ENCODE data around the gene ELAC2. TPM values are rescaled to one million over a fixed set of nuclear protein-coding genes. Genes with fewer than 3 reads are reported as not detected.
"Not testable (repeated sequence)": the region's sequence is repeated elsewhere in the genome, so short reads cannot be mapped to it uniquely, and the experiment has no call there.

ELAC2 gene
- total RNA-seq, 2 donors from 2014 or later, result 65.3 to 77.5 TPM

- no peaks in the 10 kb centered on the region for H3K9me3 Mint-ChIP-seq
- no peak for ATAC-seq
- no peaks in the 10 kb centered on the region for H3K36me3 Mint-ChIP-seq
These were observed 37.9 kb downstream of the ELAC2 start for GRCh38 chr17:12979826-12980500.

GRCh38 chr17:12979246-12979645 lies 38.6 kb downstream of the ELAC2 start:
- ATAC-seq, result no peak
- Mint-ChIP-seq H3K27ac (no peak overlapping the region), H3K9me3 (no peaks in the 10 kb centered on the region), H3K36me3 (no peaks in the 10 kb centered on the region)
- no peak for DNase-seq (ENCODE audit: low spot score in 2 of 2)

More at GRCh38 chr17:12979826-12980500, 37.9 kb downstream of the ELAC2 start:
- DNase-seq (ENCODE audit: low spot score in 2 of 2), result no peak
- H3K27ac Mint-ChIP-seq, result no peak overlapping the region

- not testable (repeated sequence) for DNase-seq (ENCODE audit: low spot score in 2 of 2); H3K27ac Mint-ChIP-seq; H3K36me3 Mint-ChIP-seq; ATAC-seq; H3K9me3 Mint-ChIP-seq
These were observed 39.0 kb downstream of the ELAC2 start for GRCh38 chr17:12978787-12979186.

GRCh38 chr17:12977008-12977751 lies 40.6 kb downstream of the ELAC2 start:
- Mint-ChIP-seq H3K36me3 (no peaks in the 10 kb centered on the region), H3K9me3 (no peaks in the 10 kb centered on the region), H3K27ac (no peak overlapping the region)
- ATAC-seq (no peak), DNase-seq (ENCODE audit: low spot score in 2 of 2) (no peak)

- Mint-ChIP-seq H3K9me3 (no peaks in the 10 kb centered on the region), H3K27ac (no peak overlapping the region), H3K36me3 (no peaks in the 10 kb centered on the region)
- DNase-seq (ENCODE audit: low spot score in 2 of 2) (no peak), ATAC-seq (no peak)
These were observed 43.8 kb downstream of the ELAC2 start for GRCh38 chr17:12974005-12974531.

- DNase-seq (ENCODE audit: low spot score in 2 of 2), result no peak
- no peak for ATAC-seq
- no peak overlapping the region for H3K27ac Mint-ChIP-seq
- no peaks in the 10 kb centered on the region for H3K36me3 Mint-ChIP-seq
- no peaks in the 10 kb centered on the region for H3K9me3 Mint-ChIP-seq
These were observed 44.3 kb downstream of the ELAC2 start for GRCh38 chr17:12973496-12974004.

GRCh38 chr17:12967962-12968361 lies 49.9 kb downstream of the ELAC2 start:
- ATAC-seq (no peak), DNase-seq (ENCODE audit: low spot score in 2 of 2) (no peak)

GRCh38 chr17:12966413-12966812 lies 51.4 kb downstream of the ELAC2 start:
- no peaks in the 10 kb centered on the region for H3K9me3 Mint-ChIP-seq
- no peaks in the 10 kb centered on the region for H3K36me3 Mint-ChIP-seq
- no peak overlapping the region for H3K27ac Mint-ChIP-seq
- DNase-seq (ENCODE audit: low spot score in 2 of 2) (no peak), ATAC-seq (no peak)

More at GRCh38 chr17:12967962-12968361, 49.9 kb downstream of the ELAC2 start:
- no peaks in the 10 kb centered on the region for H3K9me3 Mint-ChIP-seq
- H3K27ac Mint-ChIP-seq, result no peak overlapping the region
- no peaks in the 10 kb centered on the region for H3K36me3 Mint-ChIP-seq

GRCh38 chr17:12965988-12966387 lies 51.8 kb downstream of the ELAC2 start:
- Mint-ChIP-seq H3K27ac (no peak overlapping the region), H3K9me3 (no peaks in the 10 kb centered on the region), H3K36me3 (no peaks in the 10 kb centered on the region)
- DNase-seq (ENCODE audit: low spot score in 2 of 2) (no peak), ATAC-seq (no peak)

GRCh38 chr17:12964840-12965239 lies 53.0 kb downstream of the ELAC2 start:
- H3K36me3 Mint-ChIP-seq, result no peaks in the 10 kb centered on the region
- H3K9me3 Mint-ChIP-seq, result peaks cover 0 to 2% of the 10 kb centered on the region in 2 donors
- peak overlapping the region in 1 of 2 donors; percentile 30 for H3K27ac Mint-ChIP-seq
- ATAC-seq (no peak), DNase-seq (ENCODE audit: low spot score in 2 of 2) (no peak)

- no peaks in the 10 kb centered on the region for H3K36me3 Mint-ChIP-seq
- peaks cover 0 to 7% of the 10 kb centered on the region in 2 donors for H3K9me3 Mint-ChIP-seq
- DNase-seq (ENCODE audit: low spot score in 2 of 2), result no peak
- no peak for ATAC-seq
- no peak overlapping the region for H3K27ac Mint-ChIP-seq
These were observed 53.7 kb downstream of the ELAC2 start for GRCh38 chr17:12964162-12964561.

GRCh38 chr17:12963505-12963904 lies 54.3 kb downstream of the ELAC2 start:
- no peaks in the 10 kb centered on the region for H3K36me3 Mint-ChIP-seq
- ATAC-seq (no peak), DNase-seq (ENCODE audit: low spot score in 2 of 2) (no peak)
- peaks cover 0 to 7% of the 10 kb centered on the region in 2 donors for H3K9me3 Mint-ChIP-seq
- H3K27ac Mint-ChIP-seq, result no peak overlapping the region

GRCh38 chr17:12961655-12962054 lies 56.2 kb downstream of the ELAC2 start:
- H3K9me3 Mint-ChIP-seq, result peaks cover 4 to 7% of the 10 kb centered on the region in 2 donors
- no peak for ATAC-seq
- DNase-seq (ENCODE audit: low spot score in 2 of 2), result no peak
- H3K36me3 Mint-ChIP-seq, result no peaks in the 10 kb centered on the region
- no peak overlapping the region for H3K27ac Mint-ChIP-seq

- no peak for DNase-seq (ENCODE audit: low spot score in 2 of 2)
- Mint-ChIP-seq H3K27ac (no peak overlapping the region), H3K36me3 (no peaks in the 10 kb centered on the region), H3K9me3 (peaks cover 4 to 7% of the 10 kb centered on the region in 2 donors)
- ATAC-seq, result no peak
These were observed 58.4 kb downstream of the ELAC2 start for GRCh38 chr17:12959441-12959840.

GRCh38 chr17:12958786-12959185 lies 59.0 kb downstream of the ELAC2 start:
- DNase-seq (ENCODE audit: low spot score in 2 of 2) (no peak), ATAC-seq (no peak)
- Mint-ChIP-seq H3K9me3 (peaks cover 4 to 7% of the 10 kb centered on the region in 2 donors), H3K36me3 (no peaks in the 10 kb centered on the region), H3K27ac (no peak overlapping the region)

GRCh38 chr17:12955521-12955920 lies 62.3 kb downstream of the ELAC2 start:
- Mint-ChIP-seq H3K36me3 (no peaks in the 10 kb centered on the region), H3K27ac (no peak overlapping the region), H3K9me3 (peaks cover 4 to 7% of the 10 kb centered on the region in 2 donors)
- DNase-seq (ENCODE audit: low spot score in 2 of 2) (no peak), ATAC-seq (no peak)

GRCh38 chr17:12953156-12953555 lies 64.7 kb downstream of the ELAC2 start:
- H3K27ac Mint-ChIP-seq, result no peak overlapping the region
- H3K36me3 Mint-ChIP-seq, result no peaks in the 10 kb centered on the region

More at GRCh38 chr17:12953156-12953555, 64.7 kb downstream of the ELAC2 start:
- no peak for DNase-seq (ENCODE audit: low spot score in 2 of 2)
- H3K9me3 Mint-ChIP-seq, result peaks cover 0 to 4% of the 10 kb centered on the region in 2 donors
- no peak for ATAC-seq

All from activated naive CD4-positive, alpha-beta T cell treated with anti-CD3 and anti-CD28 coated beads, Interleukin-2, amount 50 U/mL, for 72 hours (primary cell).